Measurements from ENCODE around the gene BID. TPM values are rescaled to one million over a fixed set of nuclear protein-coding genes. Genes with fewer than 3 reads are reported as not detected.

The BID gene
- total RNA-seq (2021; fragmentation: NEBNext Ultra II Directional; extraction: Animal tissue kit (Norgen Biotek cat#: 25700)) (39.3 and 41.6 TPM in 2 replicates), polyA plus RNA-seq (2011; rRNA removed) (114 and 133 TPM in 2 replicates), polyA minus RNA-seq (2011; rRNA and poly(A)+ RNA removed) (15.5 and 15.6 TPM in 2 replicates)
- polyA plus RNA-seq (2011; cell fraction: cytosol; rRNA removed) = 90.6 TPM
- polyA plus RNA-seq (2011; cell fraction: nucleus; rRNA removed) = 66.4 TPM
- 33.0 to 44.6 TPM (median 43.2 TPM) in 4 replicates for polyA plus RNA-seq (2012, experiment 1 of 2)
- polyA plus RNA-seq (2012, experiment 2 of 2) = 24.4 TPM
- 52.8 TPM for polyA plus RNA-seq (2013, experiment 1 of 2)
- 53.5 TPM for polyA plus RNA-seq (2013, experiment 2 of 2)
- polyA minus RNA-seq (2011; cell fraction: cytosol; rRNA and poly(A)+ RNA removed) = 29.1 TPM
- 14.9 TPM for polyA minus RNA-seq (2011; cell fraction: nucleus; rRNA and poly(A)+ RNA removed)
- long read RNA-seq, experiment 1, transcript BID-215 (6 exons, 2,199 nt) = major isoform, 11 of 31 reads
- long read RNA-seq, experiment 1, partial matches to known transcripts = 7 of 31 reads
- long read RNA-seq, experiment 1, other reads (novel, unspliced or antisense) = 7 of 31 reads
- long read RNA-seq, experiment 2, transcript BID-201 (6 exons, 2,495 nt) = major isoform, 11 of 14 reads
- long read RNA-seq, experiment 2, partial matches to known transcripts = 0 of 14 reads
- long read RNA-seq, experiment 2, other reads (novel, unspliced or antisense) = 1 of 14 reads

DNA sequence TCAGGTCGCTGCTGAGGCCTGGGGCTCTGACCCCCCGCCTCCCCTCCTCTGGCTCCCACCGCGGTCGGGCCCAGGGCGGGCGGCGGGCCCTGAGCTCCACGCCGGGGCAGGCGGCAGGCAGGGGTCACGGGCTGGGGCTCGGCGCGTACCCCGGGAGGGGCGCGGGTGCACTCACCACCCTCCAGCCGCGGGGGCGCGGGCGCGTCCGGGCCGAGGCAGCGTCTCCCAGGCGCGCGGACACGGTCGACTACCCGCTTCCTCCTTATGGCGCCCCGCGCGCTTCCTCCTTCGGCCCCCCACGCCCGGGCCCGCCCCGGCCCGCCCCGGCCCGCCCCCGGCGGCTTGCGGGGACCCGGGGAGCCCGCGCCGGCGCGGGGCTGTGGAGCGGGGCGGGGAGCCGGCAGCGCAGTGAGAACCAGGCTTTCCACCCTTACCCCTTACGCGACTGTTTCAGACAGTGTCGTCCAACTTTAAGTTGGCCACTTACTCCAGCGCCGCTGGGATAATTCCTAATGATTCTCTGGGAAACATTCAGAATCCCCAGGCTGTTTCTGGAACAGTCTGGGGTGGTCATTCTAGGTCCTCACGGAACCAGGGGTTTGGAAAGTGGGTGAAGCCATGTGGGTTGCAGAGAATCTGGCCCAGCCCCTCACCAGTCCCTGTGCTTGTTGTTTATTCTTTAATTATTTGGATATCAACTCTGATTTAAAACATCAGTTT, at the start of gene BID:
BID (minus strand) TSS at position 264 of the 720 bp plus-strand sequence. CDS start 24,353 bp downstream, outside the sequence.
- H3K23ac ChIP-seq (ENCODE audit: insufficient read length) = no peak within 1 kb of the TSS
- peak within 1 kb of the TSS; percentile 51 to 71 (median 62) for H3K4me3 ChIP-seq (ENCODE audit: extremely low read depth in 1 of 4, insufficient read depth in 2 of 4, low read depth in 3 of 4, low read length in 4 of 4)
- peaks cover 11% of the 10 kb centered on the region for H3K23me2 ChIP-seq (ENCODE audit: low read depth, low read length)
- H3K18ac ChIP-seq (ENCODE audit: extremely low read depth, low read length) = peak within 1 kb of the TSS; percentile 62
- ChIA-PET CTCF (ENCODE audit: partially characterized antibody) (interaction anchor here (0.9 to 5.1 kb wide), 7 partner anchors 12 to 56 kb away, joined by 3 to 54 read pairs (median 5); no protein-coding TSS in a partner anchor), POLR2A (ENCODE audit: partially characterized antibody) (interaction anchor here (0.8 to 3.3 kb wide), 8 partner anchors 7 to 98 kb away, joined by 3 to 38 read pairs (median 4); no protein-coding TSS in a partner anchor)
- no peak within 1 kb of the TSS for H3K14ac ChIP-seq (ENCODE audit: insufficient read length)
- H3K79me1 ChIP-seq (ENCODE audit: low read depth, low read length) = peaks cover 7% of the 10 kb centered on the region; the same call in 1 of the 2 replicates
- H3K4me2 ChIP-seq (ENCODE audit: insufficient read depth in 1 of 2, low read depth in 2 of 2, low read length in 2 of 2) = peak within 1 kb of the TSS; percentile 73 to 74
- peak within 1 kb of the TSS; percentile 66 for H3K4ac ChIP-seq (replicated peaks; ENCODE audit: insufficient read length, low read depth, low read length)
- no peak within 1 kb of the TSS; the same call in 1 of the 2 replicates for H2BK5ac ChIP-seq (ENCODE audit: low read depth, low read length)
- peak within 1 kb of the TSS; percentile 60; the same call in 1 of the 2 replicates for H3K27ac ChIP-seq (ENCODE audit: low read depth, low read length)
- H3K9ac ChIP-seq (replicated peaks in 1 of 4; ENCODE audit: extremely low read depth in 1 of 4, low read depth in 3 of 4, low read length in 3 of 4) = peak within 1 kb of the TSS; percentile 6 to 96 (median 84); a peak in 5 of 7 replicates
- 0 out of 2 replicates have a peak within 1 kb of the TSS, but pooled peaks have one; percentile 68 for H2BK12ac ChIP-seq (ENCODE audit: low read depth, low read length)
- no peaks in the 10 kb centered on the region for H3K27me3 ChIP-seq (replicated peaks in 1 of 4; ENCODE audit: control insufficient read depth in 3 of 4, extremely low read depth in 1 of 4, insufficient read depth in 3 of 4, low read length in 3 of 4)
- peak within 1 kb of the TSS; percentile 93; the same call in 1 of the 2 replicates for H2AFZ ChIP-seq (ENCODE audit: low read length)
- H4K20me1 ChIP-seq (replicated peaks in 1 of 2; ENCODE audit: control insufficient read depth in 1 of 2, insufficient read depth in 2 of 2, low read length in 2 of 2) = peaks cover 2 to 8% of the 10 kb centered on the region in 2 experiments
- H2AK5ac ChIP-seq (ENCODE audit: low read depth, low read length) = no peak within 1 kb of the TSS
- no peak within 1 kb of the TSS for H2BK120ac ChIP-seq (replicated peaks; ENCODE audit: low read depth, low read length)
- FAIRE-seq (no peak), DNase-seq (ENCODE audit: low read depth in 1 of 2, low spot score in 2 of 2) (no peak)
- no peaks in the 10 kb centered on the region for H3K36me3 ChIP-seq (ENCODE audit: control insufficient read depth in 2 of 4, insufficient read depth in 4 of 4, low read length in 3 of 4)
- H4K5ac ChIP-seq (ENCODE audit: insufficient read length, low read depth, low read length) = no peak within 1 kb of the TSS
- peak within 1 kb of the TSS; percentile 51 for H4K91ac ChIP-seq (replicated peaks; ENCODE audit: insufficient read length, low read length)
- peak within 1 kb of the TSS; percentile 94 for H4K8ac ChIP-seq (ENCODE audit: extremely low read depth, insufficient read depth, low read length)
- no peaks in the 10 kb centered on the region for H3K9me3 ChIP-seq (ENCODE audit: insufficient read depth in 2 of 2, low read depth in 1 of 2, low read length in 1 of 2)
- H3K56ac ChIP-seq (replicated peaks; ENCODE audit: insufficient read length, low read depth, low read length) = no peak within 1 kb of the TSS
- no peak within 1 kb of the TSS for H2BK15ac ChIP-seq (ENCODE audit: low read length)
- peaks cover 0 to 32% of the 10 kb centered on the region in 2 experiments; a peak in 1 of 4 replicates for H3K79me2 ChIP-seq (ENCODE audit: control insufficient read depth in 1 of 2, insufficient read depth in 2 of 2, low read length in 2 of 2)
- H3K4me1 ChIP-seq (replicated peaks in 1 of 4; ENCODE audit: control insufficient read depth in 3 of 4, insufficient read depth in 4 of 4, low read length in 3 of 4) = peaks cover 0 to 20% (median 16%) of the 10 kb centered on the region in 4 experiments; a peak in 6 of 7 replicates
- WGBS, 2 experiments (ENCODE audit: extremely low coverage in 1 of 2, insufficient coverage in 1 of 2, insufficient read length in 1 of 2, insufficient replicate concordance in 2 of 2, low coverage in 1 of 2, low lambda C conversion rate in 2 of 2, missing lambda C conversion rate in 1 of 2) = 6% methylated on average over 14 of the region's 64 CpGs; no CpG with 5 or more reads in 1 of the 2 experiments
- H2BK20ac ChIP-seq (ENCODE audit: low read length) = no peak within 1 kb of the TSS
- no peak for TF ChIP-seq SP4 (IDR thresholded peaks at IDR 0.05; ENCODE audit: low read length)
- TF ChIP-seq, protein P1, sequence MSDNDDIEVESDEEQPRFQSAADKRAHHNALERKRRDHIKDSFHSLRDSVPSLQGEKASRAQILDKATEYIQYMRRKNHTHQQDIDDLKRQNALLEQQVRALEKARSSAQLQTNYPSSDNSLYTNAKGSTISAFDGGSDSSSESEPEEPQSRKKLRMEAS (IDR thresholded peaks at IDR 0.05) = no peak
- no peak for TF ChIP-seq KDM1A (IDR thresholded peaks at IDR 0.05; ENCODE audit: borderline replicate concordance, low read length)
- TF ChIP-seq ZNF274 (IDR thresholded peaks at IDR 0.05; ENCODE audit: borderline replicate concordance, extremely low read depth, low read length) = no peak
- peak; percentile 48 for TF ChIP-seq KDM4A (IDR thresholded peaks at IDR 0.05; ENCODE audit: low read depth, low read length, severe bottlenecking)
- TF ChIP-seq TAF1 (IDR thresholded peaks at IDR 0.05; ENCODE audit: low read depth, low read length) = peak; percentile 20; the same call in 1 of the 2 replicates
- 0 out of 3 replicates have a peak, but pooled peaks of 1 of the 2 experiments have one; percentile 22 for TF ChIP-seq POLR2A (IDR thresholded peaks at IDR 0.05; ENCODE audit: control extremely low read depth in 1 of 2, low read depth in 2 of 2, low read length in 2 of 2)
- no peak for TF ChIP-seq TAF7 (optimal IDR thresholded peaks at IDR 0.05; ENCODE audit: borderline replicate concordance, low read depth, low read length)
